SK-N-SH treated with all-trans-retinoic acid at 6 μM for 48 hours (cell line): ENCODE results near the gene HRG.
"Not testable (repeated sequence)": the region's sequence is repeated elsewhere in the genome, so short reads cannot be mapped to it uniquely, and the experiment has no call there.

Source experiments
- ATAC-seq: fragments of 200-7000 bp; cut with Tn5 transposase; 3 replicates; pipeline ENCODE4 v1.9.1; 2020; ENCODE audit warnings: mild to moderate bottlenecking, moderate library complexity
- ARNTL ChIP-seq: fragments of 450-650 bp; formaldehyde crosslinking; IDR thresholded peaks from 2 replicates; pipeline ENCODE4 v1.5.0; 2020; ENCODE audit warnings: low read depth, mild to moderate bottlenecking, moderate library complexity, borderline replicate concordance
- BACH2 ChIP-seq: fragments of 250-450 bp; sonication (Bioruptor Pico); IDR thresholded peaks from 2 replicates; pipeline ENCODE4 v1.9.0; 2021; ENCODE audit warnings: mild to moderate bottlenecking, borderline replicate concordance
- CREB5 ChIP-seq: fragments of 250-450 bp; sonication (Bioruptor Pico); IDR thresholded peaks from 2 replicates; pipeline ENCODE4 v1.5.1; 2020; ENCODE audit warnings: low read depth, mild to moderate bottlenecking, moderate library complexity
- CSDC2 ChIP-seq: fragments of 250-450 bp; sonication (Bioruptor Pico); IDR thresholded peaks from 2 replicates; pipeline ENCODE4 v1.5.0; 2020; ENCODE audit warnings: mild to moderate bottlenecking, moderate library complexity
- CSRNP3 ChIP-seq: fragments of 250-450 bp; sonication (Bioruptor Pico); IDR thresholded peaks from 2 replicates; pipeline ENCODE4 v1.5.1; 2021; ENCODE audit warnings: mild to moderate bottlenecking, moderate library complexity
- ESRRG ChIP-seq: fragments of 250-450 bp; sonication (Bioruptor Pico); IDR thresholded peaks from 2 replicates; pipeline ENCODE4 v1.6.1; 2021; ENCODE audit warnings: mild to moderate bottlenecking
- GLIS3 ChIP-seq: fragments of 250-450 bp; sonication (Bioruptor Pico); IDR thresholded peaks from 2 replicates; pipeline ENCODE4 v1.5.0; 2020; ENCODE audit warnings: mild to moderate bottlenecking, moderate library complexity
- ISL1 ChIP-seq: fragments of 250-450 bp; sonication (Bioruptor Pico); IDR thresholded peaks from 2 replicates; pipeline ENCODE4 v2.1.2; 2022; ENCODE audit warnings: mild to moderate bottlenecking, moderate library complexity
- OSR1 ChIP-seq: fragments of 250-450 bp; sonication (Bioruptor Pico); IDR thresholded peaks from 2 replicates; pipeline ENCODE4 v1.8.0; 2022; ENCODE audit warnings: moderate library complexity, mild to moderate bottlenecking, inconsistent platforms
- PATZ1 ChIP-seq: fragments of 250-450 bp; sonication (Bioruptor Pico); IDR thresholded peaks from 2 replicates; pipeline ENCODE4 v1.8.0; 2020; ENCODE audit warnings: mild to moderate bottlenecking, moderate library complexity, borderline replicate concordance
- POU6F1 ChIP-seq: fragments of 250-450 bp; sonication (Bioruptor Pico); IDR thresholded peaks from 2 replicates; pipeline ENCODE4 v1.8.0; 2021; ENCODE audit warnings: low read depth, mild to moderate bottlenecking, moderate library complexity, borderline replicate concordance
- PPARA ChIP-seq: fragments of 250-450 bp; sonication (Bioruptor Pico); IDR thresholded peaks from 2 replicates; pipeline ENCODE4 v1.5.0; 2020; ENCODE audit warnings: mild to moderate bottlenecking, borderline replicate concordance
- RARB ChIP-seq: fragments of 250-450 bp; sonication (Bioruptor Pico); IDR thresholded peaks from 2 replicates; pipeline ENCODE4 v1.8.0; 2021; ENCODE audit warnings: mild to moderate bottlenecking, moderate library complexity
- SNAI2 ChIP-seq: fragments of 250-450 bp; sonication (Bioruptor Pico); IDR thresholded peaks from 2 replicates; pipeline ENCODE4 v1.5.0; 2020; ENCODE audit warnings: mild to moderate bottlenecking, moderate library complexity
- TCF4 ChIP-seq: fragments of 250-450 bp; sonication (Bioruptor Pico); IDR thresholded peaks from 2 replicates; pipeline ENCODE4 v1.8.0; 2021; ENCODE audit warnings: mild to moderate bottlenecking, moderate library complexity, borderline replicate concordance
- TOX ChIP-seq: fragments of 250-450 bp; sonication (Bioruptor Pico); IDR thresholded peaks from 2 replicates; pipeline ENCODE4 v1.8.0; 2021; ENCODE audit warnings: mild to moderate bottlenecking, moderate library complexity, borderline replicate concordance
- TSHZ2 ChIP-seq: fragments of 250-450 bp; sonication (Bioruptor Pico); IDR thresholded peaks from 2 replicates; pipeline ENCODE4 v1.5.0; 2020; ENCODE audit warnings: mild to moderate bottlenecking, moderate library complexity
- ZC3H10 ChIP-seq: fragments of 250-450 bp; sonication (Bioruptor Pico); IDR thresholded peaks from 2 replicates; pipeline ENCODE4 v1.5.1; 2021; ENCODE audit warnings: mild to moderate bottlenecking, moderate library complexity
- ZFP3 ChIP-seq: fragments of 250-450 bp; sonication (Bioruptor Pico); IDR thresholded peaks from 2 replicates; pipeline ENCODE4 v1.5.0; 2020; ENCODE audit warnings: mild to moderate bottlenecking, moderate library complexity
- ZNF565 ChIP-seq: fragments of 450-650 bp; formaldehyde crosslinking; conservative IDR thresholded peaks from 2 replicates; pipeline ENCODE4 v1.5.0; 2020; ENCODE audit warnings: low read depth, mild to moderate bottlenecking, moderate library complexity
- ZNF70 ChIP-seq: fragments of 450-650 bp; formaldehyde crosslinking; IDR thresholded peaks from 2 replicates; pipeline ENCODE4 v1.5.0; 2020; ENCODE audit warnings: mild to moderate bottlenecking, moderate library complexity
- ZNF8 ChIP-seq: fragments of 450-650 bp; formaldehyde crosslinking; IDR thresholded peaks from 2 replicates; pipeline ENCODE4 v1.5.0; 2020; ENCODE audit warnings: mild to moderate bottlenecking, moderate library complexity

Gene HRG

GRCh38 chr3:186708983-186709679 is 43.3 kb downstream of the HRG start:
- no peak for ATAC-seq
- no peak for TF ChIP-seq ZNF8
- no peak for TF ChIP-seq RARB (CRISPR knock-in tag)
- TF ChIP-seq BACH2 (CRISPR knock-in tag), result no peak
- TF ChIP-seq ZNF70 (CRISPR knock-in tag), result no peak
- TF ChIP-seq GLIS3 (CRISPR knock-in tag), result no peak
- TF ChIP-seq TCF4, result no peak
- no peak for TF ChIP-seq ZNF565
- no peak for TF ChIP-seq CREB5
- TF ChIP-seq CSRNP3, result no peak
- no peak for TF ChIP-seq PATZ1 (CRISPR knock-in tag)
- TF ChIP-seq POU6F1, result no peak
- no peak for TF ChIP-seq ZC3H10 (CRISPR knock-in tag)
- no peak for TF ChIP-seq ISL1 (CRISPR knock-in tag)
- no peak for TF ChIP-seq OSR1
- no peak for TF ChIP-seq ESRRG (CRISPR knock-in tag)
- no peak for TF ChIP-seq ZFP3 (CRISPR knock-in tag)
- no peak for TF ChIP-seq TSHZ2 (CRISPR knock-in tag)
- TF ChIP-seq TOX (CRISPR knock-in tag), result no peak
- TF ChIP-seq ARNTL (CRISPR knock-in tag), result no peak

GRCh38 chr3:186710694-186711093 is 44.9 kb downstream of the HRG start:
- not testable (repeated sequence) for ATAC-seq

GRCh38 chr3:186713499-186713898 is 47.7 kb downstream of the HRG start:
- no peak for ATAC-seq
- TF ChIP-seq PPARA (CRISPR knock-in tag) (no peak), ZNF565 (no peak), TCF4 (no peak), CSDC2 (CRISPR knock-in tag) (no peak), ISL1 (CRISPR knock-in tag) (no peak), ARNTL (CRISPR knock-in tag) (no peak), CREB5 (no peak), ZNF8 (no peak), ESRRG (CRISPR knock-in tag) (no peak), POU6F1 (no peak), SNAI2 (CRISPR knock-in tag) (no peak), TSHZ2 (CRISPR knock-in tag) (no peak)
